Endothelial cell of umbilical vein (primary cell): ENCODE measurements around the gene R3HCC1L. TPM values are rescaled to one million over a fixed set of nuclear protein-coding genes. Genes with fewer than 3 reads are reported as not detected.

ENCODE experiments used
- BruUV-seq: library from RNA; stranded (reverse); fragments of 400-500 nt; replicated peaks from 2 replicates; lab custom pipeline; 2021; lab: Mats Ljungman, UMichigan
- CTCF ChIA-PET: fragments of 300-600, 350-600 bp; sonication (Branson Sonifier 250); formaldehyde crosslinking; loops from one replicate; lab custom pipeline; 2021; ENCODE audit warnings: antibody characterized with exemption, inconsistent platforms; lab: Charles Lee
- POLR2A ChIA-PET: fragments of 300-600, 350-600 bp; sonication (Branson Sonifier 250); formaldehyde crosslinking; loops from one replicate; lab custom pipeline; 2021; ENCODE audit warnings: antibody characterized with exemption, inconsistent platforms; lab: Charles Lee
- DNase-seq: peaks from one replicate; pipeline ENCODE4 v3.0.0-alpha.2; 2011; ENCODE audit warnings: low read depth, low spot score
- FAIRE-seq: peaks from 2 replicates; lab custom pipeline; 2011; peaks lifted over from hg19 to GRCh38; lab: Jason Lieb, UNC
- H2AFZ ChIP-seq: 2 replicates; pipeline ENCODE4 v1.6.0; 2012; ENCODE audit warnings: low read depth, low read length, control low read depth, inconsistent platforms
- H3K27ac ChIP-seq: 2 replicates; pipeline ENCODE4 v1.5.1; 2011; ENCODE audit warnings: low read depth, mild to moderate bottlenecking, control low read depth, low read length, moderate library complexity; ENCODE audit not compliant: insufficient read depth
- H3K27me3 ChIP-seq, 2 experiments: 2 replicates each; pipeline versions ENCODE4 v1.6.0 to v1.6.1; 2011; ENCODE audit warnings: low read length in 2 of 2, mixed read lengths in 1 of 2; ENCODE audit not compliant: control insufficient read depth in 2 of 2, insufficient read depth in 2 of 2
- H3K36me3 ChIP-seq, 2 experiments: 2 replicates in 1 of 2; 3 replicates in 1 of 2; pipeline ENCODE4 v1.5.1; 2011; ENCODE audit warnings: low read length in 2 of 2, mild to moderate bottlenecking in 1 of 2, moderate library complexity in 1 of 2; ENCODE audit not compliant: control insufficient read depth in 2 of 2, insufficient read depth in 2 of 2; ENCODE audit errors: extremely low read depth in 1 of 2
- H3K4me1 ChIP-seq: 3 replicates; pipeline ENCODE4 v1.5.1; 2011; ENCODE audit warnings: mild to moderate bottlenecking, low read length; ENCODE audit not compliant: control insufficient read depth, insufficient read depth; ENCODE audit errors: extremely low read depth
- H3K4me2 ChIP-seq: 2 replicates; pipeline ENCODE4 v1.6.1; 2011; ENCODE audit warnings: low read length, control low read depth, mixed read lengths; ENCODE audit not compliant: insufficient read depth
- H3K4me3 ChIP-seq, 3 experiments: fragments of 200-600 bp in 1 of 3; sonication (generic), shearing (Covaris generic) in 1 of 3; replicated peaks in 1 of 3; 2 replicates each; pipeline ENCODE4 v1.5.1; 2011 to 2016; ENCODE audit warnings: control low read depth in 3 of 3, low read length in 3 of 3, mild to moderate bottlenecking in 2 of 3, inconsistent platforms in 1 of 3, low read depth in 1 of 3, moderate library complexity in 1 of 3; ENCODE audit not compliant: insufficient read depth in 1 of 3
- H3K79me2 ChIP-seq: 2 replicates; pipeline ENCODE4 v1.6.0; 2012; ENCODE audit warnings: low read length, inconsistent platforms; ENCODE audit not compliant: control insufficient read depth, insufficient read depth
- H3K9ac ChIP-seq: replicated peaks from 2 replicates; pipeline ENCODE3; 2011; ENCODE audit warnings: low read length, control low read depth; ENCODE audit not compliant: insufficient read depth; ENCODE audit errors: extremely low read depth
- H3K9me1 ChIP-seq: replicated peaks from 3 replicates; pipeline ENCODE4 v1.6.0; 2011; ENCODE audit warnings: mild to moderate bottlenecking, low read length; ENCODE audit not compliant: control insufficient read depth, insufficient read depth; ENCODE audit errors: extremely low read depth
- H3K9me3 ChIP-seq: replicated peaks from 2 replicates; pipeline ENCODE4 v1.5.1; 2012; ENCODE audit warnings: low read length, inconsistent platforms; ENCODE audit not compliant: control insufficient read depth, insufficient read depth
- H4K20me1 ChIP-seq: replicated peaks from 2 replicates; pipeline ENCODE3; 2011; ENCODE audit warnings: mild to moderate bottlenecking, low read length; ENCODE audit not compliant: control insufficient read depth, insufficient read depth; ENCODE audit errors: extremely low read depth
- CTCF ChIP-seq, 2 donors: IDR thresholded peaks; 1 replicate in 1 of 2; 2 replicates in 1 of 2; pipeline ENCODE4 v1.5.1; 2011; ENCODE audit warnings: low read length in 2 of 2, mild to moderate bottlenecking in 2 of 2, moderate library complexity in 2 of 2, control low read depth in 1 of 2, inconsistent platforms in 1 of 2, low read depth in 1 of 2; ENCODE audit not compliant: insufficient read depth in 1 of 2; ENCODE audit errors: extremely low read depth in 1 of 2
- EZH2 ChIP-seq: IDR thresholded peaks from 2 replicates; pipeline ENCODE4 v1.6.1; 2012; ENCODE audit warnings: borderline replicate concordance, low read depth, mild to moderate bottlenecking, moderate library complexity, low read length, inconsistent platforms; ENCODE audit not compliant: severe bottlenecking
- FOS ChIP-seq: IDR thresholded peaks from 2 replicates; pipeline ENCODE4 v1.6.1; 2011; ENCODE audit warnings: mild to moderate bottlenecking, low read length, moderate library complexity, borderline replicate concordance; ENCODE audit not compliant: insufficient read depth
- GATA2 ChIP-seq: IDR thresholded peaks from 2 replicates; pipeline ENCODE4 v1.7.0; 2011; ENCODE audit warnings: low read depth, mild to moderate bottlenecking, moderate library complexity, mixed read lengths, low read length; ENCODE audit not compliant: insufficient read length, insufficient read depth
- JUN ChIP-seq: IDR thresholded peaks from 2 replicates; pipeline ENCODE4 v1.6.1; 2011; ENCODE audit warnings: borderline replicate concordance, low read depth; ENCODE audit not compliant: insufficient read length, insufficient read depth
- MAX ChIP-seq: IDR thresholded peaks from 2 replicates; pipeline ENCODE4 v1.6.1; 2011; ENCODE audit not compliant: insufficient read depth, insufficient read length
- MYC ChIP-seq: IDR thresholded peaks from one replicate; pipeline ENCODE4 v1.6.1; 2011; ENCODE audit warnings: mild to moderate bottlenecking, low read depth, low read length
- POLR2A ChIP-seq: IDR thresholded peaks from 2 replicates; pipeline ENCODE4 v1.6.1; 2012; ENCODE audit warnings: low read depth, mild to moderate bottlenecking, control low read depth, low read length
- POLR2AphosphoS5 ChIP-seq: IDR thresholded peaks from 2 replicates; pipeline ENCODE4 v1.6.1; 2012; ENCODE audit warnings: low read depth, mild to moderate bottlenecking, control low read depth, low read length, moderate library complexity; ENCODE audit not compliant: insufficient read depth
- dilution Hi-C: fragments of 300-500 bp; cut with MboI; formaldehyde crosslinking; loops from one replicate; pipeline ENCODE4 v1.15.0; 2019; ENCODE audit warnings: low sequenced_read_pairs; ENCODE audit not compliant: extremely low pct_ligation_motif_present
- intact Hi-C: fragments of 100-400 bp; cut with micrococcal nuclease; formaldehyde crosslinking; loops from one replicate; pipeline ENCODE4 v1.10.0; 2022
- polyA plus RNA-seq, 4 experiments: library from polyadenylated mRNA; depleted of rRNA in 3 of 4; stranded (reverse) in 3 of 4; unstranded in 1 of 4; fragments of >200 nt; gene quantifications; 2 replicates each; pipeline versions ENCODE4 v1.2.1 to v1.2.3, GENCODE V29; 2011 to 2012; ENCODE audit warnings: missing spikeins in 1 of 4
- total RNA-seq: library from RNA; stranded (reverse); gene quantifications from 2 replicates; pipeline ENCODE4 v1.2.3, GENCODE V29; 2021

Gene R3HCC1L
- total and polyA plus RNA-seq, 2 donors (not counting 3 experiments of a cell fraction or from before 2014, with no cell fraction given), result 6.3 to 12.4 TPM

GRCh38 chr10:98201760-98202159, 67.3 kb downstream of the R3HCC1L start:
- dilution Hi-C loops (no loop called here), intact Hi-C loops (no loop called here)
- no peak for TF ChIP-seq MAX
- TF ChIP-seq POLR2A, result no peak
- no peak for TF ChIP-seq GATA2
- no peak for TF ChIP-seq JUN
- no peak for TF ChIP-seq FOS
- TF ChIP-seq POLR2AphosphoS5, result no peak
- TF ChIP-seq EZH2, result no peak
- no peak for TF ChIP-seq MYC
- TF ChIP-seq CTCF (IDR thresholded peaks at IDR 0.05; ENCODE audit: extremely low read depth in 1 of 2, insufficient read depth in 1 of 2, low read depth in 1 of 2, low read length in 2 of 2), result no peak
- Histone ChIP-seq H3K9me3 (no peaks in the 10 kb centered on the region), H3K4me2 (no peak overlapping the region), H3K27me3 (no peaks in the 10 kb centered on the region), H3K27ac (no peak overlapping the region), H3K9ac (no peak overlapping the region), H3K9me1 (no peaks in the 10 kb centered on the region), H3K79me2 (no peaks in the 10 kb centered on the region), H3K36me3 (no peaks in the 10 kb centered on the region), H3K4me3 (no peak overlapping the region), H4K20me1 (peaks cover 4% of the 10 kb centered on the region), H3K4me1 (no peaks in the 10 kb centered on the region), H2AFZ (no peak overlapping the region)
- CTCF ChIA-PET, result no interaction called here
- no peak for DNase-seq
- FAIRE-seq, result no peak
- POLR2A ChIA-PET, result no interaction called here
- no TSS peak for BruUV-seq
